H1 (cell line): ENCODE results near the gene COPS9. TPM values are rescaled to one million over a fixed set of nuclear protein-coding genes. Genes with fewer than 3 reads are reported as not detected.

Experiments used
- CTCF ChIA-PET: fragments of 300-600 bp; sonication (Branson Sonifier 250); formaldehyde crosslinking; loops from one replicate; lab custom pipeline; 2021; ENCODE audit not compliant: partially characterized antibody; lab: Charles Lee
- POLR2A ChIA-PET: fragments of 300-600 bp; sonication (Branson Sonifier 250); formaldehyde crosslinking; loops from one replicate; lab custom pipeline; 2021; ENCODE audit warnings: inconsistent platforms; ENCODE audit not compliant: partially characterized antibody; lab: Charles Lee
- DNase-seq, 2 experiments: peaks; one replicate each; pipeline versions ENCODE4 v3.0.0 to v3.0.0-alpha.2; 2010 to 2022; ENCODE audit warnings: low spot score in 2 of 2, low read depth in 1 of 2, mixed read lengths in 1 of 2
- FAIRE-seq: peaks from 2 replicates; lab custom pipeline; 2011; peaks lifted over from hg19 to GRCh38; lab: Jason Lieb, UNC
- H2AFZ ChIP-seq: 2 replicates; pipeline ENCODE4 v1.8.1; 2012; ENCODE audit warnings: low read length, inconsistent platforms
- H2AK5ac ChIP-seq: 2 replicates; pipeline ENCODE4 v1.6.1; 2013; ENCODE audit warnings: low read depth, low read length
- H2BK120ac ChIP-seq: replicated peaks from 2 replicates; pipeline ENCODE3; 2013; ENCODE audit warnings: low read depth, low read length, inconsistent platforms
- H2BK12ac ChIP-seq: 2 replicates; pipeline ENCODE4 v1.6.1; 2013; ENCODE audit warnings: low read depth, low read length
- H2BK15ac ChIP-seq: 2 replicates; pipeline ENCODE4 v1.6.1; 2013; ENCODE audit warnings: low read length
- H2BK20ac ChIP-seq: 2 replicates; pipeline ENCODE4 v1.6.1; 2013; ENCODE audit warnings: low read length
- H2BK5ac ChIP-seq: 2 replicates; pipeline ENCODE4 v1.6.1; 2013; ENCODE audit warnings: low read depth, low read length
- H3K14ac ChIP-seq: 2 replicates; pipeline ENCODE4 v1.6.1; 2013; ENCODE audit warnings: inconsistent platforms; ENCODE audit not compliant: insufficient read length
- H3K18ac ChIP-seq: 2 replicates; pipeline ENCODE4 v1.6.1; 2013; ENCODE audit warnings: low read length; ENCODE audit errors: extremely low read depth
- H3K23ac ChIP-seq: 2 replicates; pipeline ENCODE4 v1.6.1; 2013; ENCODE audit warnings: inconsistent platforms; ENCODE audit not compliant: insufficient read length
- H3K23me2 ChIP-seq: 2 replicates; pipeline ENCODE4 v1.6.1; 2013; ENCODE audit warnings: low read depth, low read length
- H3K27ac ChIP-seq: 2 replicates; pipeline ENCODE4 v1.6.1; 2011; ENCODE audit warnings: low read depth, low read length, inconsistent platforms
- H3K27me3 ChIP-seq, 4 experiments: replicated peaks in 1 of 4; 1 replicate in 1 of 4; 2 replicates in 3 of 4; pipeline versions ENCODE4 v1.6.1 to v1.8.1; 2011 to 2013; ENCODE audit warnings: low read length in 3 of 4, mild to moderate bottlenecking in 3 of 4, inconsistent platforms in 2 of 4, mixed read lengths in 2 of 4, moderate library complexity in 1 of 4; ENCODE audit not compliant: control insufficient read depth in 3 of 4, insufficient read depth in 3 of 4; ENCODE audit errors: extremely low read depth in 1 of 4
- H3K36me3 ChIP-seq, 4 experiments: 2 replicates each; pipeline versions ENCODE4 v1.6.1 to v1.8.1; 2011 to 2013; ENCODE audit warnings: mild to moderate bottlenecking in 4 of 4, low read length in 3 of 4, moderate library complexity in 2 of 4, control low read depth in 1 of 4, inconsistent platforms in 1 of 4; ENCODE audit not compliant: insufficient read depth in 4 of 4, control insufficient read depth in 2 of 4
- H3K4ac ChIP-seq: replicated peaks from 2 replicates; pipeline ENCODE3; 2013; ENCODE audit warnings: low read length, low read depth, mixed read lengths, inconsistent platforms; ENCODE audit not compliant: insufficient read length
- H3K4me1 ChIP-seq, 4 experiments: replicated peaks in 1 of 4; 1 replicate in 1 of 4; 2 replicates in 3 of 4; pipeline versions ENCODE4 v1.6.1 to v1.8.1; 2011 to 2013; ENCODE audit warnings: low read length in 3 of 4, inconsistent platforms in 2 of 4, mixed read lengths in 1 of 4; ENCODE audit not compliant: insufficient read depth in 4 of 4, control insufficient read depth in 3 of 4
- H3K4me2 ChIP-seq, 2 experiments: 2 replicates each; pipeline versions ENCODE4 v1.6.1 to v1.8.1; 2011 to 2013; ENCODE audit warnings: low read depth in 2 of 2, low read length in 2 of 2, control low read depth in 1 of 2, inconsistent platforms in 1 of 2, mild to moderate bottlenecking in 1 of 2; ENCODE audit not compliant: insufficient read depth in 1 of 2
- H3K4me3 ChIP-seq, 4 experiments: fragments of 200-600, 300-600 bp in 1 of 4; sonication (generic), shearing (Covaris generic), sonication (Bioruptor Twin) in 1 of 4; 2 replicates each; pipeline versions ENCODE4 v1.5.1 to v1.8.1; 2011 to 2016; ENCODE audit warnings: low read length in 4 of 4, low read depth in 3 of 4, control low read depth in 2 of 4, inconsistent platforms in 2 of 4, mild to moderate bottlenecking in 2 of 4, mixed read lengths in 1 of 4, moderate library complexity in 1 of 4; ENCODE audit not compliant: insufficient read depth in 2 of 4; ENCODE audit errors: extremely low read depth in 1 of 4
- H3K56ac ChIP-seq: replicated peaks from 2 replicates; pipeline ENCODE3; 2013; ENCODE audit warnings: low read depth, mild to moderate bottlenecking, mixed read lengths, low read length, inconsistent platforms; ENCODE audit not compliant: insufficient read length
- H3K79me1 ChIP-seq: 2 replicates; pipeline ENCODE4 v1.6.1; 2013; ENCODE audit warnings: low read depth, low read length, control low read depth
- H3K79me2 ChIP-seq, 2 experiments: 2 replicates each; pipeline versions ENCODE4 v1.6.1 to v1.8.1; 2012 to 2013; ENCODE audit warnings: low read length in 2 of 2, mild to moderate bottlenecking in 2 of 2, inconsistent platforms in 1 of 2; ENCODE audit not compliant: insufficient read depth in 2 of 2, control insufficient read depth in 1 of 2
- H3K9ac ChIP-seq, 4 experiments: replicated peaks in 1 of 4; 1 replicate in 1 of 4; 2 replicates in 3 of 4; pipeline versions ENCODE4 v1.6.1 to v1.8.1; 2011 to 2013; ENCODE audit warnings: low read depth in 3 of 4, low read length in 3 of 4, control low read depth in 2 of 4, mild to moderate bottlenecking in 2 of 4, moderate library complexity in 2 of 4, inconsistent platforms in 1 of 4; ENCODE audit errors: extremely low read depth in 1 of 4
- H3K9me3 ChIP-seq, 2 experiments: 2 replicates each; pipeline versions ENCODE4 v1.6.1 to v1.8.1; 2012 to 2013; ENCODE audit warnings: mild to moderate bottlenecking in 2 of 2, moderate library complexity in 2 of 2, control low read depth in 1 of 2, inconsistent platforms in 1 of 2, low read depth in 1 of 2, low read length in 1 of 2, mixed read lengths in 1 of 2; ENCODE audit not compliant: insufficient read depth in 2 of 2
- H4K20me1 ChIP-seq, 2 experiments: replicated peaks in 1 of 2; 2 replicates each; pipeline versions ENCODE3 to v1.8.1; 2011 to 2013; ENCODE audit warnings: inconsistent platforms in 2 of 2, low read length in 2 of 2, mild to moderate bottlenecking in 1 of 2; ENCODE audit not compliant: insufficient read depth in 2 of 2, control insufficient read depth in 1 of 2
- H4K5ac ChIP-seq: 2 replicates; pipeline ENCODE4 v1.6.1; 2013; ENCODE audit warnings: low read length, low read depth, mixed read lengths, inconsistent platforms; ENCODE audit not compliant: insufficient read length
- H4K8ac ChIP-seq: 2 replicates; pipeline ENCODE4 v1.8.0; 2013; ENCODE audit warnings: mild to moderate bottlenecking, moderate library complexity, low read length, inconsistent platforms; ENCODE audit not compliant: insufficient read depth; ENCODE audit errors: extremely low read depth
- H4K91ac ChIP-seq: replicated peaks from 2 replicates; pipeline ENCODE3; 2013; ENCODE audit warnings: low read length, mixed read lengths, inconsistent platforms; ENCODE audit not compliant: insufficient read length
- CTCF ChIP-seq, 3 experiments: IDR thresholded peaks; 1 replicate in 2 of 3; 2 replicates in 1 of 3; pipeline versions ENCODE4 v1.5.1 to v1.6.1; 2011; ENCODE audit warnings: low read length in 3 of 3, mild to moderate bottlenecking in 3 of 3, inconsistent platforms in 2 of 3, low read depth in 1 of 3, moderate library complexity in 1 of 3; ENCODE audit not compliant: insufficient read depth in 1 of 3; ENCODE audit errors: control extremely low read depth in 1 of 3
- NANOG ChIP-seq: IDR thresholded peaks from 2 replicates; pipeline ENCODE4 v1.6.1; 2011; ENCODE audit warnings: low read length, low read depth, mild to moderate bottlenecking, inconsistent platforms; ENCODE audit not compliant: insufficient read depth, poor library complexity, severe bottlenecking
- RAD21 ChIP-seq, 2 experiments: IDR thresholded peaks in 1 of 2; conservative IDR thresholded peaks in 1 of 2; 2 replicates each; pipeline ENCODE4 v1.6.1; 2011; ENCODE audit warnings: low read depth in 2 of 2, low read length in 2 of 2, improper control_type of control experiment in 1 of 2, inconsistent platforms in 1 of 2, mild to moderate bottlenecking in 1 of 2, moderate library complexity in 1 of 2
- WGBS, 2 experiments: shearing (Covaris generic) in 1 of 2; methylation state at CpG; one replicate each; pipeline versions ENCODE4 v1.1.6 to v1.1.7; 2013 to 2015; ENCODE audit warnings: low lambda C conversion rate in 2 of 2, mixed read lengths in 2 of 2, inconsistent platforms in 1 of 2, low coverage in 1 of 2, missing lambda C conversion rate in 1 of 2; ENCODE audit not compliant: insufficient replicate concordance in 2 of 2, insufficient coverage in 1 of 2, insufficient read length in 1 of 2; ENCODE audit errors: extremely low coverage in 1 of 2, missing lambda C conversion rate in 1 of 2; 5-methylcytosine and 5-hydroxymethylcytosine counted together
- polyA plus RNA-seq, 7 experiments: library from polyadenylated mRNA; depleted of rRNA in 3 of 7; stranded (reverse) in 5 of 7; unstranded in 2 of 7; fragments of >200 nt in 5 of 7; fragments of 200-250 nt in 2 of 7; gene quantifications; 1 replicate in 5 of 7; 2 replicates in 1 of 7; 4 replicates in 1 of 7; pipeline versions ENCODE4 v1.2.1 to v1.2.3, GENCODE V29; 2011 to 2013; ENCODE audit warnings: missing spikeins in 2 of 7, mixed read lengths in 2 of 7
- total RNA-seq: library from RNA; stranded (reverse); fragmentation: NEBNext Ultra II Directional; extraction: Animal tissue kit (Norgen Biotek cat#: 25700); gene quantifications from 2 replicates; pipeline ENCODE4 v1.2.1, GENCODE V29; 2021

The COPS9 gene
- total and polyA plus RNA-seq, 2 of the 8 experiments (the other 6 are each of a cell fraction or from before 2014, with no cell fraction given): 154 to 234 TPM

GRCh38 chr2:240149943-240150784, 14.1 kb upstream of the COPS9 start:
- Histone ChIP-seq H3K9me3 (peaks cover 0 to 6% of the 10 kb centered on the region in 2 experiments; a peak in 1 of 4 replicates), H2BK5ac (no peak overlapping the region), H3K79me1 (no peaks in the 10 kb centered on the region), H3K4me3 (no peak overlapping the region), H4K20me1 (peaks cover 0 to 11% of the 10 kb centered on the region in 2 experiments), H3K56ac (no peak overlapping the region), H3K23me2 (peaks cover 9% of the 10 kb centered on the region; the same call in 1 of the 2 replicates), H3K4me1 (no peaks in the 10 kb centered on the region; a peak in 2 of 7 replicates), H3K27me3 (peaks cover 0 to 10% (median 4%) of the 10 kb centered on the region in 4 experiments; a peak in 3 of 7 replicates), H3K4me2 (no peak overlapping the region), H3K4ac (no peak overlapping the region), H3K14ac (no peak overlapping the region), H4K5ac (no peak overlapping the region), H3K36me3 (no peaks in the 10 kb centered on the region), H3K23ac (no peak overlapping the region), H2BK20ac (no peak overlapping the region), H2AK5ac (no peak overlapping the region), H2BK15ac (no peak overlapping the region), H2BK120ac (no peak overlapping the region), H3K18ac (no peak overlapping the region), H3K9ac (no peak overlapping the region; a peak in 1 of 7 replicates), H3K27ac (no peak overlapping the region), H4K91ac (no peak overlapping the region), H3K79me2 (no peaks in the 10 kb centered on the region), H2AFZ (no peak overlapping the region), H4K8ac (no peak overlapping the region; the same call in 1 of the 2 replicates), H2BK12ac (no peak overlapping the region)
- WGBS, 2 experiments: 42% methylated on average over 12 of the region's 12 CpGs; no CpG with 5 or more reads in 1 of the 2 experiments
- ChIA-PET CTCF (interaction anchor here (0.5 to 1.6 kb wide), 3 partner anchors 17 to 53 kb away, joined by 3 to 4 read pairs (median 3); no protein-coding TSS in a partner anchor), POLR2A (no interaction called here)
- FAIRE-seq (no peak), DNase-seq (peak in 1 of 2 experiments; percentile 87)
- TF ChIP-seq NANOG (no peak), CTCF (IDR thresholded peaks at IDR 0.05; ENCODE audit: control extremely low read depth in 1 of 3, insufficient read depth in 1 of 3, low read depth in 1 of 3, low read length in 3 of 3) (peak in 2 of 3 experiments; percentile 80 to 86; a peak in 3 of 4 replicates), RAD21 (IDR thresholded peaks at IDR 0.05 in 1 of 2, conservative IDR thresholded peaks at IDR 0.05 in 1 of 2; ENCODE audit: low read depth in 2 of 2, low read length in 2 of 2) (peak; percentile 86 to 88)
